ENCODE results near the gene DTNB.

DTNB gene

DNA sequence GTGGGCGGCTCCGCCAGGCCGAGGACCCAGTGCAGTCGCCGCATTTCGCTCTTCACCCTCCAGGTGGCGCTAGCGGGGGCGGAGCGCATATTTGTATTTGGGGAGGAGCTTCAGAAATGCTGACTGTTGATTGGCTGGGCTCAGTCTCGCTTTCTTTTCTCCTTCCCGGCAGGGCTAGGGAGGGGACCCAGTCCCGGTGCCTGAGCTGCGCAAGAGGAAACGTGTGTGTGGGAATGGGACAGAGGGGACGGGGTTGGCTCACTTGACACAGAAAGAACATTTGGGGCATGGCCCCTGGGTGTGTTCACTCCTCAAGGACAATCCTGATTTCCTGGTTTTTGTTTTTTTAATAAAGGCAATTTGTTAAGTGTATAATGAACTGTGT, 311.3 kb downstream of the DTNB start:
- peak; percentile 90 for DNase-seq

DNA sequence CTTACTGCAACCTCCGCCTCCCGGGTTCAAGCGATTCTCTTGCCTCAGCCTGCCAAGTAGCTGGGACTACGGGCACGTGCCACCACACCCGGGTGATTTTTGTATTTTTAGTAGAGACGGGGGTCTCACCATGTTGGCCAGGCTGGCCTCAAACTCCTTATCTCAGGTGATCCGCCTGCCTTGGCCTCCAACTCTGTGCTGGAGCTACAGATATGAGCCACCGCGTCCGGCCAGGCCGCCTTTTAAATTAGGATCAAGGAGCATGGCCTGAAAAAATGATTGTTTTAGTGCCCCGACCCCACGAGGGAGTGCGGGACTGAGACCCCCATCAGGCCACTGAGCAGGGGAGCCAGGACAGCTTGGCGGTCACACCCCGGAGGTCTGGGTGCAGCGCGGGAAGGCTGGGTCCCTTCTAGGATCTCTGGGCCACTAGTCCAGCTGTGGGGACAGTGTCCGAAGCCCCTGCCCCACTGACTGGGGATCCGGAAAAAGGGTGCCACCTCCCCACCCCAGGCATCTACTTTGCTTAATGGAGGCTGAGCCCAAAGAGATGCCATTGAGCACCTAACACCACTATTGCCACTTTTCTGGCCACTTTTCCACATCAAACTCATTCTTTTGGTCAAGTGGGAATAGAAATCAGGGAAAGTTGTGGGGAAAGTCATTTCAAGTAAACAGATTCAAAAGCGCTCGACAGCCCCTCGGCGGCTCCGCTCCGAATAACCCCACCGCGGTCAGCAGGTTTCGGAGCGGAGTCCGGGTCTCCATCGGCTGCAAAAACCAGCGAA, 311.9 kb downstream of the DTNB start:
- no peak for DNase-seq

DNA sequence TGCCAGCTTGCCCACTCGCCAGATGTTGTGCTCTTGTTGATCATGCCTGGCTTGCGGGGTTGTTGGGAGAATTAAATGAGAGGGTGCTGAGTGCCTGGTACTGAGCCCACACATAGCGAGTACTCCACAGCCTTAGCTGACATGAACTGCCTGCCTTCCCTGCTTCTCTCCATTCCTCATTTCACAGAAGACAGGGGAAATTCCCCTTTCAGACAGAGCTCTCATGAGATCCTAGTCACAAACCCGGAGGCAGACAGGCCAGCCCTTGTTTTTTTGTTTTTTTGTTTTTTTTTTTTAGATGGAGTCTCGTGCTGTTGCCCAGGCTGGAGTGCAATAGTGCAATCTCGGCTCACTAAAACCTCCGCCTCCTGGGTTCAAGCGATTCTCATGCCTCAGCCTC, 314.5 kb downstream of the DTNB start:
- no peak for DNase-seq

DNA sequence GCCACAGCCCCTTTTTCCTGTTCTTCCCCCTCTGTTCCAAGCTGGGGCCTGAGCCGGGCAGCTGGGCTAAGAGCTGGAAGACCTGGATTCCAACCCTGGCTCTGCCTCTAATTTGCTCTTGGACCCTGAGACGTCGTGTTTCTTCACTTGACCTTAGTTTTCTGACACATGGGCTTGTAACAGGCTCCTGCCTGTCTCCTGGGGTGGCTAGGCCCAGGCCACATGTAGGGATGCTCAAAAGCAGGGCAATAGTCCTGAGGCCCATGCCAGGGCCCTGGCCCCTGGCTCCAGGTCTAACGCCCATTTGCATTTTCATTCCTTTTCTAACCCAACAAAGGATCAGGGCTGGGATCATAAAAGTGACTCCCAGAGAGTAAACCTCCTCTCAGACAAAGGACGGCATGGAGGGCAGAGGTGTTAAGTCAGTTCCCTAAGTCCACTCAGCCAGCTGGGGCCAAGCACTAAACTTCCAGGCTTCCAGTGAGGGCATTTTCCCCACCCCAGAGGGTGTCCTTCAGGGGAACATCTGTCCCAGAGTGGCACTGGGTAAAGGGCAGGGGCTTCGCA, 315.0 kb downstream of the DTNB start:
- no peak for DNase-seq

DNA sequence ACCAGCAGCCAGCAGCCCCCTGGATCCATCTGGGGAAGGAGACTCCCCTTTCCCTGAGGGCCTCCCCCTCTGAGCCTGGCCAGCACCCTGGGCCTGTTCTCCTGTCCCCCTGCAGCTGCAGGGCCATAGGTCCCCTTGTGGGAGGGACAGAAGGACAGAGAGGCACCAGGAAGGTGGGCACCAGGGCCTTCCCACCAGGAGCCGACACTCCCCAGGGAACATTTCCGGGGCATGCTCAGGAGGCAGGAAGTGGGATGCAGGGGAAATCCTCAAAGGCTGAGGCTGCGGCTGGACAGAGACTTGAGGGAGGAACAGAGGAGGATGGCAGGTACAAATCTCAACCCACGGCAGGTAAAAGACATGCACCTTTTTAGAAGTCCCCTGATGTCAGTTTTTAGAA, 317.3 kb downstream of the DTNB start:
- no peak for DNase-seq

DNA sequence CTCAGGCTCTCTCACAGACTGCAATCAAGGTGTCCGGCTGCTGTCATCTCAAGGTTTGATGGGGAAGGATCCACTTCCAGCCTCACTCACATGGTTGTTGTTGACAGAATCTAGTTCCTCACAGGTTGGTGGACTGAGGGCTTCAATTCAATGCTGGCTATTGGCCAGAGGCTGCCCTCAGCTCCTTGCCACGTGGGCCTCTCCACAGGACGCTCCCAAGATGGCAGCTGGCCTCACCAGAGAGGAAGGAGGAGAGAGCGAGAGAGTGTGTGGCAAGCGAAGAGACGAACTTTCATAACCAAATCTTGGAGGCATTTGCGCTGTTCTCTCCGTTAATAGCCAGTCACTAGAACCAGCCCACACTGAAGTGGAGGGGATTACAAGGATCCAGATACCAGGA, 318.1 kb downstream of the DTNB start:
- no peak for DNase-seq

DNA sequence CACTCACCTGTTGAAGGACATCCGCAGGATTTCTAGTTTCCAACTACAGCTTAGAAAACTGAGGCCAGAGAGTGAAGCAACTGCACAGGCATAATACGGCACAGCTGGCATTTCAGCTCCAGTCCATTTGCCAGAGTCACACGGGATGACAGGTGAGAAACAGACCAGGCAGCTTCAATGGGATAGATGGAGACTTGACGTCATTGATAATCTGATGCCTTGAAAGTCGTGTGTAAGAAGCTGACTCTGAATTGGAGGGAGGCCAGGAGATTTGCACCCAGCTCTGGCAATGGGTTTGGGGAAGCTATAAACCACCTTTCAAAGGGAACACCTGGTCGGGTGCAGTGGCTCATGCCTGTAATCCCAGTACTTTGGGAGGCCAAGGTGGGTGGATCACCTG, 319.3 kb downstream of the DTNB start:
- DNase-seq: no peak

DNA sequence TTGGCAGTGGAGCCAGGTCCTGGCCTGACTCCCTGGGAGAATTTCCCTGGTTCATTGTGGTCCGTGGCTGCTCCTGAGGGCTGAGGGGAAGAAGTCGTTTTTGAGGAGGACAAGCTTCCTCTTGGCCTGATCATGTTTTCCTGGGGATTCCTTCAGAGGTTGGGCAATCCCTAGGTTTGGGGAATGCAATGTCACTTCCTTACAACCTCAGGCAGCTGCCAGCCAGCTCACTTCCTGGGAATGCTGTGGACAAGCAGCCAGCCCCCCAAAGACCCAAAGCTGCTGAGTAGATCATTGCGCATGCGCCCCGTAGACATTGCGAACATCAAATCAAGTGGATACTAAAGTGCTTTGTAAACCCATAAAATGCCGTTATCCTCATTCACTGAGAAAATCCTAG, 324.0 kb downstream of the DTNB start:
- DNase-seq: no peak

DNA sequence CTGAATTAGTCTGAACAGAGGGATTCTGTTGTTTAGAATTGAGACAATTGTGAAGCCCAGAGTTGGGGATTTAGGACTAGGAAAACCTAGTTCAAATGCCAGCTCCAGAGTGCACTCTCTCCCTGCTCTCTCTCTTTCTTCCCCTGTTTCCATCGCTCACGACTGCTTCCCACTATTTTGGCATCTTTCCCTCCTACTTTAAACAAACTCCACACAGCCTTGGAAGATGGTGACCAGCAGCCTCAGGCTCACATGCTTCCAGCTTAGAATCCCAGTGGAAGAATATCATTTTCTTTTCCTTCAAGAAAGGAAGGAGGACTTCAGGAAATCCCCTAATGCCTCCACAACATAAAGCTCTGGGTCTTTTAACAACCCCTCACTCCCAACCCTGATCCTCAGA, 325.5 kb downstream of the DTNB start:
- no peak for DNase-seq

DNA sequence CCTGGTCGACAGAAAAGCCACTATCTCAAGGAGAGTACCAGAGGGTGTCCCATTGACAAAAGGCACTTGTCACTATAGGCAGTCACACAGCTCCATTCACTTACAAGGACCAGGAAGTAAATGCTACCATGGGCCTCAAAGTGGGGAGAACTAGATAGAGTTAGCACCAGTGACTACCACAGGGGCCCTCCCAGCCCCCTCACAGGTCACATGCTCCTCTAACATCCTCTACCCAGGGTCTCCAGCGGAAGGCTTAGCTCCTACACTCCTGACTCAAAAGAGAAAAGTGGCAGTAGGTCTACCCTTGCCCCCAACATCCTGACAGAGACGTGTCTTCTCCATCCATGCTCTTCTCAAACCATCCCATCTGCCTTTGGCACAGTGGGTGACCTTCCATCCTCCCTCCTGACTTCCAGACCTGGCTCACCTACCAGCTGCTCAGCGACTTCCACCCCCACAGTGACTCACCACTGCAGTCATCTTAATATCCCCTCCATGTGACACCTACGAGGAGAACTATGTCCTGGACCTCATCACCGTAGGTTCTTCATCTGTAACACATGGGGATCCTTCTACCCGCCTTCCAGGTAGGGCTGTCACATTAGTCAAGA, 326.1 kb downstream of the DTNB start:
- peak; percentile 30 for DNase-seq

DNA sequence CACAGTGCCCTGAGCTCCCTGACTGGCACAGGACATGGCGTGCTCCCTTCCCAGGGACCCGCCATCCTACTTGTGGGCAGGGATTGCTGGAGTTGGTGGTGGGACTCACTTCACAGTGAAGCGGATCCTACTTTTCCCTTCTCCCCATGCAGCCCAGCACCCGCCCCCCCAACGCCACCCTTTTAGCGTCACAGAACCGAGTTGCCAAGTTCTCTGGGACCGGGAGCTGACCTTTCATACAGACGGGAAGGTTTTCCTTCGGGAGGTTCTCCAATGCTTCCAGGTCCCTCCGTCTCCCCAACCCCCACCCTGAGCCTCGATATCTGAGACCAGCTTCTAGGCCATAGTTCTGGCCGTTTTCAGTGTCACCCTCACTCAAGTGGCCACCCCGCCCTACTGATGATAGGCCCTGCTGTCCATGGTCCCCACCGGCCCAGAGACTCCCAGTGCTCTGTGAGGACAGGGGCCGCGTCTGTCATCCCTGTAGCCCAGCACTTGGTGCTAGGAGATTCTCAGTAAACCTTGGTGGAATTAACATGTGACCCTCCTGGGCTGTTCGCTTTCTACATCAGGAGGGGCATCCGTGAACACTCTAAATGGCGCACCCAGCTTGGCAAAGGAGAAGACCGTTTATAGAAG, 330.1 kb downstream of the DTNB start:
- no peak for DNase-seq

DNA sequence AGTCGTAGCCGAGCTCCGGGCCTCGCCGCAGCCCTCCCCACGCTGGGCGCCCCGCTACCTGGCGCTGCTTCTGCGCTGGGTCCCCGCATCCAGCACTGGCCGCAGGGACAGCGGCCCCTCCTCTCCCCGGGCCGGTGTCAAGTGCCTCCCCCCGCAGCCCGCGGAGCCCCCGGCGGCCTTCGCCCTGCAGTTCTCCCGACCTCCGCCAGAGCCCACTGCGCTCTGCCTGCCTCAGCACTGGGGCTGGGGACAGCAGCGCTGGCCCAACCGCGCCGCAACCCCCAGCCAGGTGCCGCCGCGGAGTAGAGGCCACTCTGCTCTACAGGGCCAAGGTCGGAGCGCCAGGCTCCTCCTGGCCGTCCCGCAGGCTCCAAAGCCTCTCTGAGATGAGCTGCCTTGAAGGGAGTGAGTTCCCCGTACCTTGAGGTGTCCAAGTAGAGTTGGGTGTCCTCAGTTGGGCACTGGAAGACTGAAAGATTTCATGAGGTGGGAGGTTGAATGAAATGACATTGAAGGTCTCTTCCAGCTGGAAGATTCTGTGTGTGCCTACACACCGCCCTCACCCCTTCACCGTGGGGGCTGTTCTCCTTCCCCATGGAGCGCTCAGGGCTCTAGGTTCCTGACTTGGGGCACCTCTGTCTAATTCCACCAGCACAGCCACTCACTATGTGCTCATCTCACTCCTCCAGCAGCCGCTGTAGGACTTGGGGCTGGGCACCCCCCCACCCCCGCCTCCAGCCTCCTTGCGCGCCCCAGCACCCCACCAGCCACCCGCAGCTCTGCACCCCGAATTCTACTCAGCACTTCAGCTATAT, 330.8 kb downstream of the DTNB start:
- DNase-seq: peak; percentile 82

DNA sequence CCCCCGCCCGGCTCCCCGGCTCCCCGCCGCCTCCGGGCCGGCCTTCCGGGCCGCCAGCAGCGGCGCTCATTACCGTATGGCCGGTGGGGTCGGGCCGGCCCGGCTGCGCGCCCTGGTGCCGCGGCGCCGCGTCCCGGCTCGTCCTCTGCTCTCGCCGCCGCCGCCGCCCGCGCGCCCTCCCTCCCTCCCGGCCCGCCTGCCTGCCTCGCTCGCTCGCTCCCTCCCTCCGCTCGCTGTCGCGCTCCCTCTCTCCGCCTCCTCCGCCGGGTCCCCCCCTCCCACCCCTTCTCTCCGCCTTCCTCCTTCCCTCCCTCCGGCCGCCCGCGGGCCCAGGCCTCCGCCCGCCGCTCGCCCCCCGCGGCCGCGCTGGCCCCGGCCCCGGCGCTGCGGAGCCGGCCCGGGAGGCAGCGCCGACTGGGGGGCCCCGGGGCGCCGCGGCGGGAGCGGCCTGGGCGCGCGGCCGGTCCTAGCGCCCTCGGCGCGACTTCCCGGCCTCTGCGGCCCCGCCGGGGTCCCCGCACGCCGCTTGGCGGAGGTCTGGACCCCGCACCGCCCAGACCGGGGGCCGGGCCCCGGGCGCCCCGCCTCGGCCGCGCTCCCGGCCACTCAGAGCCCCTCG, 331.5 kb downstream of the DTNB start, which contains the start of gene DNMT3A:
DNMT3A (minus strand) TSS at position 173 of the 619 bp plus-strand sequence. CDS start 27,941 bp downstream, outside the sequence.
- DNase-seq: peak; percentile 71

DNA sequence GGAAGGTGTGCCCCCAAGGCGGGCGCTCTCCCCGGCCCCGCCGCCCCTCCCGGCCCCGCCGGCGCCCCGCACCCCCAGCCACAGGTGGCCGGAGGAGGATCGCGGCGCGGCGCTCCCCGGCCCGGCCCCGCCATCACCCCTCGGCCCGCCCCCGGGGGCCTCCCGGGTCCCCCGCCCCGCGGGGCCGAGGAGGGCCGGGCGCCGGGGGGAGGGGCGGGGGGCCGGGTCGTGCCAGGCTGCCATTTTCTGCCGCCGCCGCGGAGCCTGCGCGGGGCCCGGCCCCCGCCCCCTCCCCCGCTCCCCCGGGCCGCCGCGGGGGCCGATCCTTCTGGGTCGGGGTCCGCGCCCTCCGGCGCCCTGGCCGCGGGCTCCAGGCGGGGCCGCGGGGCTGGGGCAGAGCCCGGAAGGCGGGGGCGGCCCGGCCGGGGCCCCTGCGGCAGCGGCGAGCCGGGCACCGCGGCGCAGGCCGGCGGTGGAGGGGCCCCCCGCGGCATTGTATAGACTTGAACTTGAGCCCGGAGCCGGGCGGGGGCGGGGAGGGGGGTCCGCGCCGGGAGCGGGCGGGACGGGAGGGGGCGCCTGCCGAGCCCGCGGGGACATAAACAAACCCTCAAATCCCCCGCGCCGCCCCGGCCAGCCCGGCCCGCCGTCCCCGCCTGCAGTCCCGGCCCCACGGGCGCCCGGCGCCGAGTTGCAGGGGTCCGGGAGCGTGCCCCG, 332.2 kb downstream of the DTNB start:
- DNase-seq: peak; percentile 44

DNA sequence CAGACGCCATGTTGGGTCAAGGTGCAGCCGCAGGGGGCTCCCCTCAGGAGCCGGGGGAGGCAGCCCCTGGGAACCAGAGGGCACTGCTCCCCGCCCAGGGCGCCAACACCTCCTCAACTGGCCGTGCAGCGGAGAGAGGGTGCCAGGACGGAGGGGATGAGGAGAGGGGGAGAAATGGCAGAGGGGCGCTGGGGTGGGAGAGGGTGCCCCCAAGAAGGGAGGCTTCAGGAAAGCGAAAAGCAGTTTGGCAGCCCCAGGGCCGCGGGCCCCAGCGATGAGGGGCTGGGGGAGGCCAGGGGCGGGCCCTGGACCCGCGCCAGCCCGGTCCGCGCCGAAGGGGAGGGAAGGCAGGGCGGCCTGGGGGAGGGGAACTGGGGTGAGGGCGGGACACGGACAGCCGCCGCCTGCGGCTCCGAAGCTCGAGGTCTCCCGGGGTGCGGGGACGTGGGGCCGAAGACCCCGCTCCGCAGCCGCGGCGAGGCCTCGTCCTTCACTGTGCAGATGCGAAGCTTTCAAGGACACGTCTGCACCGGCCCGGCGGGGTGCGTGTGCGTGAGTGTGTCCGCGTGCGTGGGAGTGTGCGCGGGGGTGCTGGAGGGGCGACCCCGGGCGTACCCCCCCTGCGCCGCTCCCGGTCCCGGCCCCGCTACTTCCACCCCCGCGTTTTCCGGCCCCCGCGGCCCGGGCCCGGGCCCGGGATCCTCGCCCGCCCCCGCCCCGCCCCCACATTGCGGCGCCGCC, 333.0 kb downstream of the DTNB start:
- peak; percentile 34 for DNase-seq

DNA sequence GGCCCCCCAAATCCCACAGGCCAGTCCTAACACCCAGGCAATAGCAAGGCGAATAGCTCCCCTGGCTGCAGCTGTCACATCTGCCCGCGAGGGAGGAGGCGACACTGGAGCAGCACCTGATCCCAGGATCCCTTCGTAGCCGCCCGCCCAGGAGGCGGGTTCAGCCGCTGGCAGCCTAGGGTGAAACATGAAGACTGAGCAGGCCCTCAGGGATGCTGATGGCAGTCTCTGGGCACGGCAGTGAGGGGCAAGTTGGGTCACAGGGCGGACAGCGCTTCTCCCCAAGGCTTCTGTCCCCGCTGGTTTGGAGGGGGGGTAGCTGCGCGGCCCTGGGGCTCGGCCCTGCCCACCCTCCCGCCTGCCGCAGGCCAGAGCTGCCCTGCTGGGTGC, 333.6 kb downstream of the DTNB start:
- DNase-seq: no peak

DNA sequence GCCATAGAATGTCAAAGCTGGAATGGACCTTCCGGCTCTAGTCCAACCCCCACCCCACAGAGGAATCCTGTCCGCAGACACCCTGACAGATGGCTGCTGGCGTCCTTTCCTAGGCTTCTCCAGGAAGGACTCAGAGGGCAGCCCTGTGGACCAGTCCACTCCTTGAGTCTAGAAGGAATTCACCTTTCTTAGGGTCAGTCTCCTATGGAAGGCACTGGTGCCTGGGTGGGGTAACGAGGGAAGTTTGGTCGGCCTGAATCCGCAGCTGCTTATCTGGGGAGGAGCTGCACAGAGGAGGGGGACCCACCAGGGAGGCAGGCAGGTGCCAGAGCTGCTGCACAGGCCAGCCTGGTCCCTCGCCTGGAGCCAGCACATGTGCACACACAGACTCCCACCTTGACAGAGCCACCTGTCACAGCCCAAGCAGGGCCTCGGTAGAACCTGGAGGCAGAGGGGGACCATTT, 334.1 kb downstream of the DTNB start:
- DNase-seq: no peak

DNA sequence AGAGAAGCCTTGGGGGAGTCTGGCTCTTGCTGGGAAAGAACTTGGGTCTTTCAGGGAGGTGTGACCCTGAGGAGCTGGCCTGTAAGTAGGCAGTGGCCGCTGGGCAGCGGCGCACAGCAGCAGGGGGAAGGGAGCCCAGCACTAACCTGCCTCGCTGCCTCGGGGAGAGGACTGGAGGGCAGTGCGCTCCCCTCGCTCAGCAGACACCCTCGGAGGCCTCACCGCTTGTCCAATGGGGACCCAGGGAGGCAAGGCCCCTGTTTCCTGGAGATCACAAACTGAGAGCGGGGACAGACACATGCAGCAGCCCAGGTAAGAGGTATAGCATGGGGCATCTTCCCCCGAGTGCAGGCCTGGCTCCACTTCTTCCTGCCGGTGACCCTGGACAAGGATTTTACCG, 335.0 kb downstream of the DTNB start:
- DNase-seq: no peak

DNA sequence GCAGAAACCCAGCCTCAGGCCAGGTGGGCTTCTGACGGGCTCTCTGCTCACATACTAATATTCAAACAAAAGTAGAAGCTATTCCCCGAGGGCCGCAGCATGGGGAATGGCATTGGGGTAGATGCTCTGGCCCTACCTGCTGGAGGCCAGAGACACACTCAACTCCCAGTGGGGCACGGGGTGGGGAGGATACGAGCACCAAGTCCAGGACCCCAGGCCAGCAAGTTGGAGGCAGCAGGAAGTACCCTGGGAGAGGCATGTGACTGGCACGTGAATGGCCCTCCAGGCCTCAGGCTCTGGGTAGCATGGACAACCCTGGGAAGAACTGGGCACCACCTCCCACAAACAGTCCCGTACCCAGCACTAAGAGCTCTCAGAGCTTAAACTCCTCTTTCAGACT, 335.5 kb downstream of the DTNB start:
- DNase-seq: no peak

DNA sequence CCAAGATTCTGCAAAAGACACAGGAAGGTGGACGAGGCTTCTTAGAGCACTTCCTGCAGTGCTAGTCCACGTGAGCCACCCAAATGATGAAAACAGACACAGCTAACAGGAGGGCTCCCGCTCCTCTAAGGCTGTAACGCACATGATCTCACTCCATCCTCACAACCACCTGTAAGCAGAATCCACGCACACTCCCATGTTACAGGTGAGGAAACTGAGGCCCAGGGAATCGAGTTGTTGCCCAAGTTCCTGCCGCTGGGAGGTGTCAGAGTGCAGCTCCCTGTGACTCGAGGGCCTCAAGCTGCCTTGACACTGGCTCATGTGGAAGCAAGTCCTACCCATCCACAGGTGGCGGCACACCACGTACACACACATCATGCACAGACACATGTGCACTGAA, 336.1 kb downstream of the DTNB start:
- no peak for DNase-seq

DNA sequence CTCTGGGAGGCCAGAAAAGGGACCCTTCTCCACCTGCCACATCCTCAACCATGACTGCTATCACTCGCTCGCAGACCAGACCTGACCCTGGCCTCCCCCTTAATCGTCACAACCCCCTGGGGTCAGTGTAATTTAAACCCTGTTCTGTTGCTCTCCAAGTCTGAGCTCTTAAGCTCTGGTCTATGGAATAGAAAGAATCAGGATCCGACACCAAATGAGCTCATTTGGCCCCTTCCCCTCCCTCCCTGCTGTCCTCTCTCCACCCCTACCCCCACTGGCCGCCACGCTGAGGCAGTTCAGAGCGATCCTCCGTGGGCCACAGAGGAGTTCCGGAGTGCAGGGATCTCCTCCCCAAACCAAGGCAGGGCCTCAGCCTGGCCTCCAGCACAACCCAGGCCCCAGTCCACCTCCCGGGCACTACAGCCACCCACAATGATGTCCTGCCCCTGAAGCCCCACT, 337.0 kb downstream of the DTNB start:
- no peak for DNase-seq
